Central memory CD4-positive, alpha-beta T cell (primary cell): ENCODE measurements around the gene PDE10A.
"Not testable (repeated sequence)": the region's sequence is repeated elsewhere in the genome, so short reads cannot be mapped to it uniquely, and the experiment has no call there.

Experiments used
- DNase-seq: peaks from one replicate; pipeline ENCODE4 v3.0.0; 2022

Gene PDE10A

GRCh38 chr6:165519316-165519715 lies 143.7 kb downstream of the PDE10A start:
- DNase-seq, result no peak

DNA sequence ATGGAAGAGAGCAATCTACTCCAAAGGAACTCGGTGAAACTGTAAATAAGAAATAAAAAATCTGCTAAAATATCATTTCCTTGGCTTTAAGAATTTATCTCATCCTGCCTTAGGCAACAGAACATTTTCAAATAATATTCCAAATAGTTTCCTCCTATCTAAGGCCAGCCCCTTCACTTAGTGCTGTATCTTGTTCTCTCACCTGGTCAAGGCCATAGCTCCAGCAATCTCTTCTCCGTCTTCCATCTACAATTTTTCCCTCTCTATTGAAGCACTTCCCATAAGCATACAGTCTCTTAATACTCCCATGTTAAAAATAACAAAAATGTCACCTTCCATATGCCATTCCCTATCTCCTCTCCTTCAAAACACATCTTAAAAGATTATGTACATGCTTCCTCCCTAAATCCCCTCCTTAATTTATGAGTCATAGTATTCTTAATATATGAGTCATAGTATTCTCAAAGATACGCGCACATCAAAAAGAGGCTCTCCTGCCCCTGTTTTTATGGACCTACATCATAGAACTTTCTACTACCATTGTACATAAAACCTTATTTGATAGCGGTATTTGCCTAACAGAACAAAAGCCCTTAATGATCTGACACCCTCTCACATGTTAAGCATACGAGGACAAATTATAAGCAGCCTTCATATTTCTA lies 146.9 kb downstream of the PDE10A start:
- no peak for DNase-seq

- no peak for DNase-seq
These were observed 148.4 kb downstream of the PDE10A start for GRCh38 chr6:165514621-165515020.

GRCh38 chr6:165511807-165512206 lies 151.2 kb downstream of the PDE10A start:
- DNase-seq, result no peak

- DNase-seq, result no peak
These were observed 154.6 kb downstream of the PDE10A start for GRCh38 chr6:165508321-165508869.

- no peak for DNase-seq
These were observed 156.4 kb downstream of the PDE10A start for GRCh38 chr6:165506657-165507056.

DNA sequence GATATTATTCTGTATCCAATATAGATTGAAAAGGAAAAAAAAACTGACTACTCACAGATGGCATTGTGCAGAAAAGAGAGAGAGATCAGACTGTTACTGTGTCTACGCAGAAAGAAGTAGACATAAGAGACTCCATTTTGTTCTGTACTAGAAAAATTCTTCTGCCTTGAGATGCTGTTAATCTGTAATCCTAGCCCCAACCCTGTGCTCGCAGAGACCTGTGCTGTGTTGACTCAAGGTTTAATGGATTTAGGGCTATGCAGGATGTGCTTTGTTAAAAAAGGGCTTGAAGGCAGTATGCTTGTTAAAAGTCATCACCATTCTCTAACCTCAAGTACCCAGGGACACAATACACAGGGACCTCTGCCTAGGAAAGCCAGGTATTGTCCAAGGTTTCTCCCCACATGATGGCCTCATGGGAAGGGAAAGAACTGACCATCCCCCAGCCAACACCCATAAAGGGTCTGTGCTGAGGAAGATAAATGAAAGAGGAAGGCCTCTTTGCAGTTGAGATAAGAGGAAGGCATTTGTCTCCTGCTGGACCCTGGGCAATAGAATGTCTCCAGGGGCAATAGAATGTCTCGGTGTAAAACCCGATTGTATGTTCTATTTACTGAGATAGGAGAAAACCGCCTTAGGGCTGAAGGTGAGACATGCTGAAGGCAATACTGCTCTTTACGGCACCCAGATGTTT lies 162.7 kb downstream of the PDE10A start:
- DNase-seq, result not testable (repeated sequence)

DNA sequence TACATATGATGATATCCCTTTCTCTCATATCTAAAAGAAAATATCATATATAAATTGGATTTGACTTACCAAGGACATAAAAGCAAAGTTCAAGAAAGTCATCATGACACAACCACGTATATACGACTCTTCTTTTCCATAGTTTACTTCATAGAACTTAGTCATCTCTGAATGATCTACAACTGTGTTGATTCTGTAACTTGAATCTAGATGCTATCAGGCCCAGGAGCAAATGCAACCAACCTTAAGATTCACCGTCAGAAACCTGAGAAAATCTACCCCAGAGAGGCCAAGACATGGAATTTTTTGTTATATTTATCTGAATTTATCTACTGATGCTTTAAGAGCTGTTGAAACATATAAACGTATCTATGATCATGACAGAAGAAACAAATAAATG lies 165.6 kb downstream of the PDE10A start:
- DNase-seq, result no peak

- no peak for DNase-seq
These were observed 174.3 kb downstream of the PDE10A start for GRCh38 chr6:165488624-165489295.

DNA sequence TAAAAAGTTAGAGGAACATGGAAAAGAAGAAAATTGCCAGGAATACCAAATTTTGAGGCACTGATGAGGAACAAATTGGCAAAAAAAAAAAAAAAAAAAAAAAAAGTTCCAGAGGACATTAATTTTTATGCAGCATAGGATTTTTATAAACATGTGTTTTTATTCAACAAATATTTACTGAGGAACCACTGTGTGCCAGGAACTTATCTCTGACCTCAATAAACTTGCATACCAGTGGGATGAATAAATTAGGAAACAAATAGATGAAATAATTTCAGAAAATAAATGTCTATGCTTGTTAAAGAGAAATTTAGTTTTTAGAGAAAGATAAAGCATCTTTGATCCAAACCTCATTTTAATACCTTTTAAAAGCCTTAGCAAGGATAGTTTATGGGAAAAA lies 175.1 kb downstream of the PDE10A start:
- no peak for DNase-seq

GRCh38 chr6:165487347-165487746 lies 175.7 kb downstream of the PDE10A start:
- DNase-seq, result no peak

- DNase-seq, result no peak
These were observed 176.6 kb downstream of the PDE10A start for GRCh38 chr6:165486183-165487137.

DNA sequence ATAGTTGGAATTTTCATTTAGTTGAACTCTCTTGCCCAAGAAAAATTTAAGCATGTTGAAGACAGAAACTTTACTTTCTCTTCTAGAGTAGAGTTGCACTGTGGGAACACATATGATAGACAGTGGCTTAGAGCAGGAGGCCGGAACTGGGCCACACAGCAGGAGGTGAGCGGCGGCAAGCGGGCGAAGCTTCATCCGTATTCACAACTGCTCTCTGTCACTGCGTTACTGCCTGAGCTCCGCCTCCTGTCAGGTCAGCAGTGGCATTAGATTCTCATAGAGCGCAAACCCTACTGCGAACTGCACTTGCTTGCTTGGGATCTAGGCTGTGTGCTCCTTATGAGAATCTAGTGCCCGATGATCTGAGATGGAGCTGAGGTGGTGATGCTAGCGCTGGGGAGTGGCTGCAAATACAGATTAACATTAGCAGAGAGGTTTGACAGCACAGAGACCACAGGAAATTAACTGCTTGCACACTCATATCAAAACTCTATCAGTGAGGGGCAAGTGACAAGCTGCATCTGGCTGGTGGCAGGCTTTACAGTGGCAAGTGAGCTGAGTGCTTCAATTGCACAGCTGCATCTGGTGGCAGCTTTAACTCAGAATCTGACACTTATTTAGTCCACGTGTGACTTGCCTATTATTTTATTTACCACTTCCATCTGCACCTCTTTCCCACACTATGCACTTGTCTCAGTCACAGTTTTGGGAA lies 178.7 kb downstream of the PDE10A start:
- no peak for DNase-seq

DNA sequence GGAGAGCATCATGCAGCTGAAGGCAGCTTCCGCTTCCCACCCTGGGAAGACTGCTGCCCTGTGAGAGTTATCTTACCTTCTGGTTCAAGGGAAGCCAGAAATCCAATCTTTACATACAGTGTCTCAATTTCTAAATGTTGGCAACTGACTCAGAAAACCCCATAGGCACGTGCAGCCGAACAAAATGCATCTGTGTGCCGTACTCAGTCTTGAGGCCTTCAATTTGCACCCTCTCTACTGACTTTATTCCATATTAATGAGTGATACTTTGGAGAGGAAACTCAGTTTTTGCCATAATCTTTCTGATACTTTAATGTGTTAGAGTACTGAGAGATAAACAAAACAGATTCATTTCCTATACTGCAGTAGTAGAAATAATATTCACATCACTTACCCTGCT lies 181.1 kb downstream of the PDE10A start:
- DNase-seq, result no peak

- no peak for DNase-seq
These were observed 182.1 kb downstream of the PDE10A start for GRCh38 chr6:165480916-165481315.

DNA sequence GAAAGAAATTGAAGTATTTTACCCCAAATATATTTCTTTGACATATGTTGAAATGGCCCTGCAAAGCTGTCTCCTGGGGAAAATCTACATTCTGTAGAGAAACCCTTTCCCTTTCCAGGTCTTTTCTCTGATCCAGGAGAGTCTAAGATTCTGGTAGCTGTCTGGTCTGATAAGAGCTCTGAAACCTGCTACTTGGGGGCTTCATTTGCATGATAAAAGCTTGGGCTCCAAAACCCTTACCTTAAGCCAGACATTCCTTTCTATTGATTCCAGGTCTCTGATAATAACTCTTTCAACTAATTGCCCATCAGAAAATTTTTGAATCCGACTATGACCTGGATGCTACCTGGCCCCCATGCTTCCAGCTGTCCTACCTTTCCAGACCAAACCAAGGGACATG lies 184.5 kb downstream of the PDE10A start:
- no peak for DNase-seq

DNA sequence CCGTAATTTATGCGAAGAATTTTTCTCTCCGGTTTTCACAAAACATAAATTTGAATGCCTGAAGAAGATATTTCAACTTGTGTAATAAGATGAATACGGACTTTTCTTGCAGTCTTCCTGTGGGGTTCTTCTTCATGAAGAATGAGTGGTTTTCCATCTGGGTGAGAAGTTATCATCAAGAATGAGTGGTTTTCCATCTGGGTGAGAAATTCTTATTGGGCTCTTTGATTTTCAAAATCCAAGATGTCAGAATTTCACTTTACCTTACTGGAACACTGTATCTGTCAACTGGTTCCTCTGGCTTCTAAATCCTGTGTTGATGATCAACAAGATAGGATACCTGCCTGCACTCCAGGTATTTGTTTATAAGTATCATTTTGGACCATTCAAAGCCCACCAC lies 193.6 kb downstream of the PDE10A start:
- no peak for DNase-seq

- DNase-seq, result no peak
These were observed 194.5 kb downstream of the PDE10A start for GRCh38 chr6:165468340-165469235.

- DNase-seq, result not testable (repeated sequence)
These were observed 199.5 kb downstream of the PDE10A start for GRCh38 chr6:165463499-165463898.

DNA sequence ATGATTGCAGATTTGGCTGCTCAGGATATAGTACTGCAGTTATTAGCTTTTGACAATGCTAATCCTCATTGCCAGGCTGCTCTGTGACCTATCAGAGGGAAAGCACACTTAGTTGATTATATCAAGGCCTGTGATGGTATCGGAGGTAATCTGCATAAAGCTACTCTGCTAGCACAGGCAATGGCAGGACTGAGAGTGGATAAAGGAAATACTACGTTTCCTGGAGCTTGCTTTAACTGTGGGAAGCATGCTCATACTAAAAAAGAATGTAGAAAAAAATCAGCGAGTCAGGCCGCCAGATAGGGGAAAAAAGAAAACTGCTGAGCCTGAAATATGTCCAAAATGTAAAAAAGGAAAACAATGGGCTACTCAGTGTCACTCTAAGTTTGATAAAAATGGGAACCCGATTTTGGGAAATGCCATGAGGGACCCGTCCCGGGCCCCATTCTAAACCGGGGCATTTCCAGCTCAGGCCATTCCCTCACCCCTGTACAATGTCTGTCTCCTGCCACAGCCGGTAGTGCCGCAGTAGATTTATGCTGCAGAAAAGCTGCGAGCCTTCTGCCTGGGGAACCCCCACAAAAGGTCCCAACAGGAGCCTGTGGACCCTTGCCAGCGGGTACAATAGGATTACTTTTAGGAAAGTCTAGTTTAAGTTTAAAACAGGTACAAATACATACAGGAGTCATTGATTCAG lies 203.3 kb downstream of the PDE10A start:
- not testable (repeated sequence) for DNase-seq
